Measurements from ENCODE around the gene MAGEA9B.
"Not testable (repeated sequence)": the region's sequence is repeated elsewhere in the genome, so short reads cannot be mapped to it uniquely, and the experiment has no call there.

MAGEA9B gene

GRCh38 chrX:149571770-149572169, 15.5 kb downstream of the MAGEA9B start:
- DNase-seq (ENCODE audit: low read depth), result no peak

GRCh38 chrX:149570668-149571067, 16.6 kb downstream of the MAGEA9B start:
- peak; percentile 66 for DNase-seq (ENCODE audit: low read depth)

GRCh38 chrX:149569770-149570169, 17.5 kb downstream of the MAGEA9B start:
- DNase-seq (ENCODE audit: low read depth), result no peak

- no peak for DNase-seq (ENCODE audit: low read depth)
These were observed 18.5 kb downstream of the MAGEA9B start for GRCh38 chrX:149568701-149569296.

- DNase-seq (ENCODE audit: low read depth), result no peak
These were observed 19.4 kb downstream of the MAGEA9B start for GRCh38 chrX:149567621-149568417.

GRCh38 chrX:149563359-149563758, 23.9 kb downstream of the MAGEA9B start:
- DNase-seq (ENCODE audit: low read depth), result no peak

GRCh38 chrX:149555251-149555650, 32.0 kb downstream of the MAGEA9B start:
- not testable (repeated sequence) for DNase-seq (ENCODE audit: low read depth)

GRCh38 chrX:149551939-149552248, 35.4 kb downstream of the MAGEA9B start:
- not testable (repeated sequence) for DNase-seq (ENCODE audit: low read depth)

- DNase-seq (ENCODE audit: low read depth), result not testable (repeated sequence)
These were observed 35.9 kb downstream of the MAGEA9B start for GRCh38 chrX:149551245-149551938.

- DNase-seq (ENCODE audit: low read depth), result not testable (repeated sequence)
These were observed 36.8 kb downstream of the MAGEA9B start for GRCh38 chrX:149550454-149550853.

GRCh38 chrX:149549701-149550100, 37.6 kb downstream of the MAGEA9B start, which contains the start of gene HSFX3:
Gene HSFX3, minus strand, starts transcription at chrX:149549924. Its CDS starts 72 bp downstream, at chrX:149549852.
- DNase-seq (ENCODE audit: low read depth), result not testable (repeated sequence)

- DNase-seq (ENCODE audit: low read depth), result not testable (repeated sequence)
These were observed 39.5 kb downstream of the MAGEA9B start for GRCh38 chrX:149547782-149548181.

- not testable (repeated sequence) for DNase-seq (ENCODE audit: low read depth)
These were observed 40.3 kb downstream of the MAGEA9B start for GRCh38 chrX:149546962-149547361.

- peak; percentile 33 for DNase-seq (ENCODE audit: low read depth)
These were observed 41.4 kb downstream of the MAGEA9B start for GRCh38 chrX:149545545-149546543.

GRCh38 chrX:149541521-149542047, 45.7 kb downstream of the MAGEA9B start:
- no peak for DNase-seq (ENCODE audit: low read depth)

- DNase-seq (ENCODE audit: low read depth), result peak; percentile 94
These were observed 46.4 kb downstream of the MAGEA9B start, which contains the start of gene EOLA1 for GRCh38 chrX:149540621-149541520. Gene EOLA1, plus strand, starts transcription at chrX:149541012. Its CDS starts 4,619 bp downstream, at chrX:149545631.

- DNase-seq (ENCODE audit: low read depth), result peak; percentile 86
These were observed 47.1 kb downstream of the MAGEA9B start for GRCh38 chrX:149540131-149540620.

GRCh38 chrX:149539283-149540130, 47.8 kb downstream of the MAGEA9B start:
- DNase-seq (ENCODE audit: low read depth), result peak; percentile 89

- DNase-seq (ENCODE audit: low read depth), result not testable (repeated sequence)
These were observed 49.8 kb downstream of the MAGEA9B start for GRCh38 chrX:149537474-149537873.
